RWPE1 (cell line): ENCODE results near the gene ZNF678.
"Not testable (repeated sequence)": the region's sequence is repeated elsewhere in the genome, so short reads cannot be mapped to it uniquely, and the experiment has no call there.

Experiments used
- CTCF ChIA-PET: fragments of 350-600 bp; sonication (Branson Sonifier 250); formaldehyde crosslinking; extraction: SDS; loops from one replicate; lab custom pipeline; 2021; lab: Yijun Ruan, JAX
- POLR2A ChIA-PET: fragments of 400-600 bp; formaldehyde crosslinking; extraction: SDS; loops from one replicate; lab custom pipeline; 2020; ENCODE audit warnings: antibody characterized with exemption; ENCODE audit not compliant: low non-redundant PET; lab: Yijun Ruan, JAX
- DNase-seq: peaks from one replicate; pipeline ENCODE4 v3.0.0; 2012; ENCODE audit warnings: low spot score
- H3K27ac ChIP-seq: fragments of 450-650 bp; 2 replicates; pipeline ENCODE4 v1.5.1; 2017
- CTCF ChIP-seq: fragments of 450-650 bp; conservative IDR thresholded peaks from 2 replicates; pipeline ENCODE4 v1.5.1; 2017; ENCODE audit warnings: low read depth, mild to moderate bottlenecking

ZNF678 gene

DNA sequence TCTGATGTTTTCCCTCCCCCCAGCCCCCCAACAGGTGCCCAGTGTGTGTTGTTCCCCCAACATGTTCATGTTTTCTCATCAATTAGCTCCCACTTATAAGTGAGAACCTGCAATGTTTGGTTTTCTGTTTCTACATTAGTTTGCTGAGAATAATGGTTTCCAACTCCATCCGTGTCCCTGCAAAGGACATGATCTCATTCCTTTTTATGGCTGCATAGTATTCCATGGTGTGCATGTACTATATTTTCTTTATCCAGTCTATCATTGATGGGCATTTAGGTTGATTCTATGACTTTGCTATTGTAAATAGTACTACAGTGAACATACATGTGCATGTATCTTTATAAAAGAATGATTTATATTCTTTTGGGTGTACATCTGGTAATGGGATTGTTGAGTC is 24.6 kb downstream of the ZNF678 start:
- CTCF ChIA-PET = no interaction called here
- no peak overlapping the region for H3K27ac ChIP-seq
- POLR2A ChIA-PET = no interaction called here
- no peak for TF ChIP-seq CTCF
- DNase-seq = no peak

DNA sequence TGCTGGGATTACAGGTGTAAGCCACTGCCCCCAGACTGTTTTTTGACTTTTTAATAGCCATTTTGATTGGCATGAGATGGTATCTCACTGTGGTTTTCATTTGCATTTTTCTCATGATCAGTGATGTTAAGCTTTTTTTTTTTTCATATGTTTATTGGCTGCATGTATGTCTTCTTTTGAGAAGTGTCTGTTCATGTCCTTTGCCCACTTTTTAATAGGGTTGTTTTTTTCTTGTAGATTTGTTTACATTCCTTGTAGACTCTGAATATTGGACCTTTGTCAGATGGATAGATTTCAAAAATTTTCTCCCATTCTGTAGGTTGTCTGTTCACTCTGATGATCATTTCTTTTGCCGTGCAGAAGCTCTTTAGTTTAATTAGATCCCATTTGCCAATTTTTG is 25.4 kb downstream of the ZNF678 start:
- CTCF ChIA-PET, DNase-seq: not testable (repeated sequence)

GRCh38 chr1:227589777-227590176 is 26.4 kb downstream of the ZNF678 start:
- DNase-seq, CTCF ChIA-PET, POLR2A ChIA-PET, H3K27ac ChIP-seq: not testable (repeated sequence)

More for the DNA sequence above, 25.4 kb downstream of the ZNF678 start:
- POLR2A ChIA-PET, H3K27ac ChIP-seq: not testable (repeated sequence)

GRCh38 chr1:227596222-227596621 is 32.9 kb downstream of the ZNF678 start:
- POLR2A ChIA-PET, H3K27ac ChIP-seq, DNase-seq: not testable (repeated sequence)
- CTCF ChIA-PET = interaction anchor here (0.7 to 1.2 kb wide), 2 partner anchors 14 to 25 kb away, joined by 3 read pairs; no protein-coding TSS in a partner anchor

- ChIA-PET POLR2A (no interaction called here), CTCF (no interaction called here)
- no peak for DNase-seq
- no peak overlapping the region for H3K27ac ChIP-seq
- TF ChIP-seq CTCF = no peak
Observed at GRCh38 chr1:227603327-227603726, 40.0 kb downstream of the ZNF678 start.

DNA sequence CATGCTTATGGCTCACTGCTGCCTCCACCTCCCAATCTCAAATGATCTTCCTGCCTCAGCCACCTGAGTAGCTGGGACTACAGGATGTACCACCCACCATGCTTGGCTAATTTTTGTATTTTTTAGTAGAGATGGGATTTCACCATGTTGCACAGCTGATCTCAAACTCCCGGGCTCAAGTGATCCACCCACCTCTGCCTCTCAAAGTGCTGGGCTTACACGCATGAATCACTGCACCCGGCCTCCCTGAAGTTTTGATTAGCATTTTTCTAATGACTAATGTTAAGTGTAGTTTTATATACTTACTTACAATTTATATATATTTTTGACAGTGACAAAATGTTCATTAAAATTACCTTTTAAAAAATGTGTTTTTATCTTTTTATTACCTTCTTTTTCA is 41.1 kb downstream of the ZNF678 start:
- ChIA-PET CTCF (no interaction called here), POLR2A (no interaction called here)
- no peak for TF ChIP-seq CTCF
- H3K27ac ChIP-seq = no peak overlapping the region
- no peak for DNase-seq

DNA sequence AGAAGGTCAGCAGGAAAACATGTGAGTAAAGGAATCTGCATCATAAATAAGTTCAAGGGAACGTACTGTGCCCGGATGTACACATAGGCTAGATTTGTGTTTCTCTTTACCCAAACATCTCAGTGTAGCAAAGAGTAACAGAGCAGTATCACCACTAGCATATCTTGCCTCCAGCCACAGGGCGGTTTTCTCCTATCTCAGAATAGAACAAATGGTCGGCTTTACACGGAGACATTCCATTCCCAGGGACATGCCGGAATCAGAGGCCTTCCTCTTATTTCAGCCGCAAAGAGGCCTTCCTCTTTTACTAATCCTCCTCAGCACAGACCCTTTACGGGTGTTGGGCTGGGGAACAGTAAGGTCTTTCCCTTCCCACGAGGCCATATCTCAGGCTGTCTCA is 42.9 kb downstream of the ZNF678 start:
- H3K27ac ChIP-seq, POLR2A ChIA-PET, CTCF ChIA-PET, DNase-seq: not testable (repeated sequence)

GRCh38 chr1:227607336-227607898 is 44.1 kb downstream of the ZNF678 start:
- no peak for TF ChIP-seq CTCF
- CTCF ChIA-PET = no interaction called here
- H3K27ac ChIP-seq = no peak overlapping the region
- POLR2A ChIA-PET = no interaction called here
- no peak for DNase-seq

DNA sequence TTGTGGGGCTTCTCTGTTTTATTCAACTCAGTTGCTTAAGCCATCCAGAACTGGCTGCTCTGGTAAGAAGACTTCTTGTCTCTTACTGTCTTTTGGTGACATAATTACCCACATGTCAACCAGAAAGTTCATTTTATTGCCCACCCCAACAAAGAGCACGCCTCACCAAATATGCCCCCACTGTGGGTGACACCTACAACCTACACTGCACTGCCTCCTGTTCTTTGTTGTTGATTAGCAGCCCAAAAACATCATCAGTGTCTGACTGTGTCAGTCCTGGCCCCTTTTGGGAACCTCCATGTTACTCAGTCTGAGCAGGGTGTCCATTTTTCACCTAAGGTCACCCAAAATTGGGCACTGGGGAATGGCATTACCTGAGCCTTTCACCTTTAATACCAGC is 49.3 kb downstream of the ZNF678 start:
- no peak for DNase-seq
- TF ChIP-seq CTCF = no peak
- CTCF ChIA-PET = no interaction called here
- no peak overlapping the region for H3K27ac ChIP-seq
- POLR2A ChIA-PET = no interaction called here
